HG02678 (cell line): ENCODE measurements around the gene ERP27.

Experiments
- ATAC-seq: cut with Tn5 transposase; IDR thresholded peaks from one replicate; pipeline ENCODE4 v1.9.1; 2021; ENCODE audit warnings: mild to moderate bottlenecking, moderate library complexity; ENCODE audit not compliant: unreplicated experiment

The ERP27 gene

GRCh38 chr12:14871886-14872285 lies 66.5 kb downstream of the ERP27 start:
- ATAC-seq, result no peak

- ATAC-seq, result no peak
Measured at GRCh38 chr12:14871247-14871646, 67.1 kb downstream of the ERP27 start.

- no peak for ATAC-seq
Measured at GRCh38 chr12:14868916-14869506, 69.3 kb downstream of the ERP27 start.
